Measurements from ENCODE around the gene ADCY3.

DNA sequence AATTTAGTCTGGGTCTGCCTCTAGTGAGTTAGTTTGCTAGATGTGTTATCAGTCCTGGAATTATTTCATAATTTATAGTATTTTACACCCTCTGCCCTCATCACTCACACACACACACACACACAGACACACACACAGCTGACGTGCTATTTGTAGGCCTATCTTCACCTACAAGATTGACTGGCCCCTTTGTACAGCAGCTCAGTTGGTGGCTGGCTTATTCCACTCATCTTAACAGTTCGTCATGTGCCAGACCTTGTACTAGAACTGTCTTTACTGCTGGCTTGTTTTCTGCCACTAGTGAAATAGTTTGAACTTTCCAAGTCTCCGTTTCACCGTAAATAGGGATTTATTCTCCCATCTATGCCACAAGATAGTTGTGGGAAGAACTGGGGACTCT, 105.5 kb downstream of the ADCY3 start:
- TF ChIP-seq, protein P1, sequence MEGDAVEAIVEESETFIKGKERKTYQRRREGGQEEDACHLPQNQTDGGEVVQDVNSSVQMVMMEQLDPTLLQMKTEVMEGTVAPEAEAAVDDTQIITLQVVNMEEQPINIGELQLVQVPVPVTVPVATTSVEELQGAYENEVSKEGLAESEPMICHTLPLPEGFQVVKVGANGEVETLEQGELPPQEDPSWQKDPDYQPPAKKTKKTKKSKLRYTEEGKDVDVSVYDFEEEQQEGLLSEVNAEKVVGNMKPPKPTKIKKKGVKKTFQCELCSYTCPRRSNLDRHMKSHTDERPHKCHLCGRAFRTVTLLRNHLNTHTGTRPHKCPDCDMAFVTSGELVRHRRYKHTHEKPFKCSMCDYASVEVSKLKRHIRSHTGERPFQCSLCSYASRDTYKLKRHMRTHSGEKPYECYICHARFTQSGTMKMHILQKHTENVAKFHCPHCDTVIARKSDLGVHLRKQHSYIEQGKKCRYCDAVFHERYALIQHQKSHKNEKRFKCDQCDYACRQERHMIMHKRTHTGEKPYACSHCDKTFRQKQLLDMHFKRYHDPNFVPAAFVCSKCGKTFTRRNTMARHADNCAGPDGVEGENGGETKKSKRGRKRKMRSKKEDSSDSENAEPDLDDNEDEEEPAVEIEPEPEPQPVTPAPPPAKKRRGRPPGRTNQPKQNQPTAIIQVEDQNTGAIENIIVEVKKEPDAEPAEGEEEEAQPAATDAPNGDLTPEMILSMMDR (IDR thresholded peaks at IDR 0.05; ENCODE audit: low read length), result no peak
- no peak for TF ChIP-seq EZH2 (IDR thresholded peaks at IDR 0.05; ENCODE audit: borderline replicate concordance, low read length)

Measured in OCI-LY1 (cell line).